ENCODE measurements around the gene EXTL1. TPM values are rescaled to one million over a fixed set of nuclear protein-coding genes. Genes with fewer than 3 reads are reported as not detected.

EXTL1 gene
- total and polyA plus RNA-seq, 2 donors (not counting 3 experiments of a cell fraction or from before 2014, with no cell fraction given) = not detected

DNA sequence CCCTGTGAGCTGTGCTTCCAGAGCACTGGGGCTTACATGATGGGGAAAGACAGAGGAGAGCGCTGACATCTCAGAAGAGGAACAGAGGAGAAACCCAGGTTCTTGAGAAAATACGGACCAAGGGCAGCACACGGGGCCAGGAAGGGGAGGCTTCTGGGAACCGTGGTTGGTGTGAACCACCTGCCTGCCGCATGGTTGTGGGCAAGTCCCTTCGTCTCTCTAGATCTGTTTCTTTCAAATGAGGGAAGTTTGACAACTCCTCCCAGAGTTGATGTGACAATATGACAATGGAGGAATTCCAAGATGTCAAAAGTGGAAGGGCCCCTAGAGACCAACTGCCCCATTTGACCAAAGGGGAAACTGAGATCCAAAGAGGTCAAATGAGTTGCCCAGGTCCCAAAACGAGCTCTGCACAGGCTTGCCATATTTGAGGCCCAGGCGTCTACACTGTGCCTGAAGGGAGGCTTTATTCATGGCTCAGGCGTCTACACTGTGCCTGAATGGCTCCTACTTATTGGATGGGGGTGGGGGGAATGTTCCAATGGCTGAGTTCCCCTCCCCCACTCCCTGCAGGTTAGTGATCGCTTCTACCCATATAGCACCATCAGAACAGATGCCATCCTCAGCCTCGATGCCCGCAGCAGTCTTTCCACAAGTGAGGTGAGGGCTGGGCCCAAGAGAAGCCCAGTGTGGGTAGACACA lies 11.2 kb downstream of the EXTL1 start:
- dilution Hi-C loops (cut with MboI; ENCODE audit: extremely low pct_ligation_motif_present, low sequenced_read_pairs) = no loop called here
- H3K9ac ChIP-seq (replicated peaks; ENCODE audit: extremely low read depth, insufficient read depth, low read length) = no peak overlapping the region
- ChIA-PET POLR2A (no interaction called here), CTCF (interaction anchor here (1.2 to 1.7 kb wide), 2 partner anchors 112 to 137 kb away, joined by 4 read pairs; partner anchors contain the start of gene ZNF593)
- TF ChIP-seq JUN (IDR thresholded peaks at IDR 0.05; ENCODE audit: borderline replicate concordance, insufficient read depth, insufficient read length, low read depth) (no peak), MYC (IDR thresholded peaks at IDR 0.05; ENCODE audit: low read depth, low read length) (no peak), POLR2AphosphoS5 (IDR thresholded peaks at IDR 0.05; ENCODE audit: insufficient read depth, low read depth, low read length) (no peak), FOS (IDR thresholded peaks at IDR 0.05; ENCODE audit: borderline replicate concordance, insufficient read depth, low read length) (no peak), EZH2 (IDR thresholded peaks at IDR 0.05; ENCODE audit: borderline replicate concordance, low read depth, low read length, severe bottlenecking) (no peak), POLR2A (IDR thresholded peaks at IDR 0.05; ENCODE audit: low read depth, low read length) (no peak), GATA2 (IDR thresholded peaks at IDR 0.05; ENCODE audit: insufficient read depth, insufficient read length, low read depth, low read length) (no peak)
- TF ChIP-seq, protein P1, sequence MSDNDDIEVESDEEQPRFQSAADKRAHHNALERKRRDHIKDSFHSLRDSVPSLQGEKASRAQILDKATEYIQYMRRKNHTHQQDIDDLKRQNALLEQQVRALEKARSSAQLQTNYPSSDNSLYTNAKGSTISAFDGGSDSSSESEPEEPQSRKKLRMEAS (IDR thresholded peaks at IDR 0.05; ENCODE audit: insufficient read depth, insufficient read length) = no peak
- TF ChIP-seq, protein P2, sequence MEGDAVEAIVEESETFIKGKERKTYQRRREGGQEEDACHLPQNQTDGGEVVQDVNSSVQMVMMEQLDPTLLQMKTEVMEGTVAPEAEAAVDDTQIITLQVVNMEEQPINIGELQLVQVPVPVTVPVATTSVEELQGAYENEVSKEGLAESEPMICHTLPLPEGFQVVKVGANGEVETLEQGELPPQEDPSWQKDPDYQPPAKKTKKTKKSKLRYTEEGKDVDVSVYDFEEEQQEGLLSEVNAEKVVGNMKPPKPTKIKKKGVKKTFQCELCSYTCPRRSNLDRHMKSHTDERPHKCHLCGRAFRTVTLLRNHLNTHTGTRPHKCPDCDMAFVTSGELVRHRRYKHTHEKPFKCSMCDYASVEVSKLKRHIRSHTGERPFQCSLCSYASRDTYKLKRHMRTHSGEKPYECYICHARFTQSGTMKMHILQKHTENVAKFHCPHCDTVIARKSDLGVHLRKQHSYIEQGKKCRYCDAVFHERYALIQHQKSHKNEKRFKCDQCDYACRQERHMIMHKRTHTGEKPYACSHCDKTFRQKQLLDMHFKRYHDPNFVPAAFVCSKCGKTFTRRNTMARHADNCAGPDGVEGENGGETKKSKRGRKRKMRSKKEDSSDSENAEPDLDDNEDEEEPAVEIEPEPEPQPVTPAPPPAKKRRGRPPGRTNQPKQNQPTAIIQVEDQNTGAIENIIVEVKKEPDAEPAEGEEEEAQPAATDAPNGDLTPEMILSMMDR (IDR thresholded peaks at IDR 0.05; ENCODE audit: extremely low read depth in 1 of 2, insufficient read depth in 1 of 2, low read depth in 1 of 2, low read length in 2 of 2) = no peak
- no peak overlapping the region for H3K4me2 ChIP-seq (ENCODE audit: insufficient read depth, low read length)
- DNase-seq (ENCODE audit: low read depth, low spot score) = no peak
- no peak for FAIRE-seq
- no peak overlapping the region for H2AFZ ChIP-seq (ENCODE audit: low read depth, low read length)
- no peaks in the 10 kb centered on the region for H3K9me1 ChIP-seq (replicated peaks; ENCODE audit: control insufficient read depth, extremely low read depth, insufficient read depth, low read length)
- intact Hi-C loops (cut with micrococcal nuclease) = no loop called here
- no peaks in the 10 kb centered on the region for H3K79me2 ChIP-seq (ENCODE audit: control insufficient read depth, insufficient read depth, low read length)
- peaks cover 15% of the 10 kb centered on the region for H3K4me1 ChIP-seq (ENCODE audit: control insufficient read depth, extremely low read depth, insufficient read depth, low read length)
- H3K27ac ChIP-seq (ENCODE audit: insufficient read depth, low read depth, low read length) = no peak overlapping the region
- H3K36me3 ChIP-seq (ENCODE audit: control insufficient read depth in 2 of 2, extremely low read depth in 1 of 2, insufficient read depth in 2 of 2, low read length in 2 of 2) = no peaks in the 10 kb centered on the region
- no peaks in the 10 kb centered on the region for H4K20me1 ChIP-seq (replicated peaks; ENCODE audit: control insufficient read depth, extremely low read depth, insufficient read depth, low read length)
- no TSS peak for BruUV-seq (replicated peaks)
- no peaks in the 10 kb centered on the region for H3K9me3 ChIP-seq (replicated peaks; ENCODE audit: control insufficient read depth, insufficient read depth, low read length)
- H3K27me3 ChIP-seq (ENCODE audit: control insufficient read depth in 2 of 2, insufficient read depth in 2 of 2, low read length in 2 of 2) = peaks cover 0 to 3% of the 10 kb centered on the region in 2 experiments
- H3K4me3 ChIP-seq (replicated peaks in 1 of 3; ENCODE audit: insufficient read depth in 1 of 3, low read depth in 1 of 3, low read length in 3 of 3) = no peak overlapping the region
